ENCODE results near the gene AOC3. TPM values are rescaled to one million over a fixed set of nuclear protein-coding genes. Genes with fewer than 3 reads are reported as not detected.

The AOC3 gene
- total RNA-seq, 4 donors from 2014 or later = 49.0 to 74.1 (median 53.0) TPM

- Histone ChIP-seq H3K4me1 (peaks cover 0 to 36% (median 5%) of the 10 kb centered on the region in 4 donors), H3K36me3 (peaks cover 0 to 63% (median 20%) of the 10 kb centered on the region in 3 donors), H3K27me3 (no peaks in the 10 kb centered on the region), H3K4me3 (no peak overlapping the region), H3K9me3 (no peaks in the 10 kb centered on the region), H3K27ac (peak overlapping the region in 1 of 4 donors; percentile 32)
- DNase-seq (ENCODE audit: low spot score in 2 of 2) = no peak
- WGBS, 2 donors = 86 to 87% methylated on average over 17 to 21 of the region's 24 CpGs
- TF ChIP-seq POLR2A (IDR thresholded peaks at IDR 0.05) (no peak), EP300 (IDR thresholded peaks at IDR 0.05) (no peak), CTCF (IDR thresholded peaks at IDR 0.05) (no peak)
Measured at GRCh38 chr17:42844761-42845555, 6.0 kb upstream of the AOC3 start.

DNA sequence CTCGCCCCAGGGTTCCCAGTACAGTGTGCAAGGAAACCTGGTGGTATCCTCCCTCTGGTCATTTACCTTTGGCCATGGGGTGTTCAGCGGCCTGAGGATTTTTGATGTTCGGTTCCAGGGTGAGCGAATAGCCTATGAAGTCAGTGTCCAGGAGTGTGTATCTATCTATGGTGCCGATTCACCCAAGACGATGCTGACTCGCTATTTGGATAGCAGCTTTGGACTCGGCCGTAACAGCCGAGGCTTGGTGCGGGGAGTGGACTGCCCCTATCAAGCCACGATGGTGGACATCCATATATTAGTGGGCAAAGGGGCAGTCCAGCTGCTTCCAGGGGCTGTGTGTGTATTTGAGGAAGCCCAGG is 5.5 kb upstream of the AOC3 start:
- H3K9me3 ChIP-seq = no peaks in the 10 kb centered on the region

GRCh38 chr17:42845918-42846593 is 4.9 kb upstream of the AOC3 start:
- H3K27ac ChIP-seq = peak overlapping the region in 2 of 4 donors; percentile 30 to 63

More for the DNA sequence above, 5.5 kb upstream of the AOC3 start:
- TF ChIP-seq POLR2A (IDR thresholded peaks at IDR 0.05) = no peak
- TF ChIP-seq EP300 (IDR thresholded peaks at IDR 0.05) = no peak
- no peak for TF ChIP-seq CTCF (IDR thresholded peaks at IDR 0.05)
- no peak for DNase-seq (ENCODE audit: low spot score in 2 of 2)
- peak overlapping the region in 1 of 4 donors; percentile 30 for H3K27ac ChIP-seq
- peaks cover 0 to 58% (median 19%) of the 10 kb centered on the region in 3 donors for H3K36me3 ChIP-seq
- H3K4me3 ChIP-seq = no peak overlapping the region
- H3K27me3 ChIP-seq = no peaks in the 10 kb centered on the region
- peaks cover 0 to 42% (median 5%) of the 10 kb centered on the region in 4 donors for H3K4me1 ChIP-seq
- WGBS, 2 donors = 89 to 92% methylated on average over 12 of the region's 12 CpGs

DNA sequence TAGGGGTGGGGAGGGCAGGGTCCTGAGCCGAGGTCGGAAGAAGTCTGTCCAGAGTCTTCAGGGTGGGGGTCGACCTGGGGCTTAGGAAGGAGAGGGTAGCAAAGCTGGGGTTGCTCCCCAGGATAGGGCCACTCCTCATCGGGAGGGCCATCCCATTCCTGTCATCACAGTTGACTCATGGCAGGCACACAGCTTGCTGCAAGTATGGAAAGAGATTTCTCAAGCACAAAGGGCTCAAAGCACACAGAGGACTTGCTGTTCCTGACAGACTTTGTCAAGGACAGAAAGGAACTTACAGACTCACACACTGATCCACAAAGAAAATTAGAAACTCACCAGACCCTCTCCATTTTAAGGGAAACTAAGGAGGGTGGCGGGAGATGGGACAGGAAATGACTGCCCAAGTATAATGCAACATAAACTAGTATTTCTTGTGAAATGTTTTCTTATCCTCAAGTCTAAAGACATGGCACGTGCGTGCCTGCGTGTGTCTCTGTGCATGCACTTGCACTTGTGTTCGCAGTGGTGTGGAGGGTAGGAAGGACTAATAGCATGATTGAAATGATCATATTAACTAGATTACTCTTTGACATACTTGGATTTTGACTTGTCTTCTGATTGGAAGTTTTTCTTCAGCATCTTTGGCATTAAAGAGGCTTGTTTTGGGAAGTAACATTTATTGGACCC is 4.3 kb upstream of the AOC3 start:
- DNase-seq (ENCODE audit: low spot score in 2 of 2) = no peak
- H3K36me3 ChIP-seq = peaks cover 0 to 46% (median 13%) of the 10 kb centered on the region in 3 donors
- peaks cover 0 to 47% (median 7%) of the 10 kb centered on the region in 4 donors for H3K4me1 ChIP-seq
- 66 to 70% methylated on average over 9 of the region's 9 CpGs for WGBS, 2 donors
- peak overlapping the region in 2 of 4 donors; percentile 30 to 63 for H3K27ac ChIP-seq
- no peak overlapping the region for H3K4me3 ChIP-seq
- H3K27me3 ChIP-seq = no peaks in the 10 kb centered on the region
- no peaks in the 10 kb centered on the region for H3K9me3 ChIP-seq
- TF ChIP-seq EP300 (IDR thresholded peaks at IDR 0.05) = no peak
- no peak for TF ChIP-seq CTCF (IDR thresholded peaks at IDR 0.05)
- no peak for TF ChIP-seq POLR2A (IDR thresholded peaks at IDR 0.05)

More at GRCh38 chr17:42845918-42846593, 4.9 kb upstream of the AOC3 start:
- DNase-seq (ENCODE audit: low spot score in 2 of 2) = no peak
- TF ChIP-seq EP300 (IDR thresholded peaks at IDR 0.05) (no peak), POLR2A (IDR thresholded peaks at IDR 0.05) (no peak)
- no peaks in the 10 kb centered on the region for H3K27me3 ChIP-seq
- no peak overlapping the region for H3K4me3 ChIP-seq
- H3K4me1 ChIP-seq = peaks cover 0 to 47% (median 7%) of the 10 kb centered on the region in 4 donors
- H3K36me3 ChIP-seq = peaks cover 0 to 52% (median 16%) of the 10 kb centered on the region in 3 donors
- 78 to 79% methylated on average over 7 of the region's 7 CpGs for WGBS, 2 donors
- no peaks in the 10 kb centered on the region for H3K9me3 ChIP-seq

DNA sequence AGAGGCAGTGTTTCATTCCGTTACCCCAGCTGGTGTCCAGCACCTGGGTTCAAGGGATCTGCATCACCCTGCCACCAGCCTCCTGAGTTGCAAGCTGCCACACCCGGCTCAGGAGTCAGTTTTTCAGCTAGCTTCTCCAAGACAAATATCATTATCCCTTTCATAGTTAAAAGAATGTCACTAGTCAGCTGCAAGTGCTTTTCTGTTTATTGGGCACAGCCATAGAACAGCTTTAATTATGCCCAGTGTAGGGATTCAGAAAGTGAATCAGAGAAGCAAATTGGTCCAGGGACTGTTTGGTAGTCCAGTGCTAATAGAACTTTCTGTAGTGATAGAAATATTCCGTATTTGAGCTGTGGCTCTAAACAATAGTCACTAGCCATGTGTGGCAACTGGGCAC is 2.9 kb upstream of the AOC3 start:
- Histone ChIP-seq H3K4me1 (peaks cover 0 to 47% (median 7%) of the 10 kb centered on the region in 4 donors), H3K9me3 (no peaks in the 10 kb centered on the region)

More for the DNA sequence above, 2.9 kb upstream of the AOC3 start:
- no peak for DNase-seq (ENCODE audit: low spot score in 2 of 2)
- TF ChIP-seq EP300 (IDR thresholded peaks at IDR 0.05) (no peak), POLR2A (IDR thresholded peaks at IDR 0.05) (no peak)
- Histone ChIP-seq H3K27ac (no peak overlapping the region), H3K36me3 (peaks cover 0 to 32% (median 8%) of the 10 kb centered on the region in 3 donors), H3K4me3 (no peak overlapping the region), H3K27me3 (no peaks in the 10 kb centered on the region)
- 75 to 92% methylated on average over 3 of the region's 3 CpGs for WGBS, 2 donors
